NOMO-1 treated with dmso at 0.1 percent for 144 hours (cell line): Measurements from ENCODE around the gene CD74.

Experiments used
- DNase-seq: peaks from one replicate; lab custom pipeline; 2025; ENCODE audit not compliant: unreplicated experiment; lab: John Stamatoyannopoulos, UW

The CD74 gene

DNA sequence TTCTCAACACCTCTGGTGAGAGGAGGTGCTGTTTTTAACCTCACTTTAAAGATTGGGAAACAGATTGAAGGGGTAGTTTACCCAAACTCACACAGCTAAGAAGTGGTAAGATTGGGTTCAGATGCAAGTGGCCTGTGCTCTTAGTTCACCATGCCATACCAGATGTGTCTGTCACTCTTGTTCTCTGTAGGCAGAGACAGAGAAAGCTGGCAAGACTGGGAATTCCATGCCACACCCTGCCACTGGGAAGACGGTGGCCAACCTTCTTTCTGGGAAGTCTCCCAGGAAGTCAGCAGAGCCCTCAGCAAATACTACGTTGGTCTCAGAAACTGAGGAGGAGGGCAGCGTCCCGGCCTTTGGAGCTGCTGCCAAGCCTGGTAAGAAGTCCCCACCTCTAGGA, 44.2 kb downstream of the CD74 start:
- DNase-seq = no peak

DNA sequence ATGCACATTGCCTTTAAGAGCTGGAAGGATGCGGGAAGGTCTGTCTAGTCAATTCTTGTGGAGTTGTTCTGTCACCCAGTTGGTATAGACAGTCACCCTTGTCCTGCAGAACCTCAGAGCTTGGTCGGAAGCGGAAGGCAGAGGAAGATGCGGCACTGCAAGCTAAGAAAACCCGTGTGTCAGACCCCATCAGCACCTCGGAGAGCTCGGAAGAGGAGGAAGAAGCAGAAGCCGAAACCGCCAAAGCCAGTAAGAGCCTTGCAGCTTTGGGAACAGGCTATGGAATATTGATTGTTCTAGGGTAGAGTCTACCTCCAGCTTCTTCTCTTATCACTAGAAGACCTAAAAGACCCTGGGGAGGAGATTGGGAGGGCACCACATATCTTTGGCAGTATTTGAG, 48.7 kb downstream of the CD74 start:
- DNase-seq = no peak

DNA sequence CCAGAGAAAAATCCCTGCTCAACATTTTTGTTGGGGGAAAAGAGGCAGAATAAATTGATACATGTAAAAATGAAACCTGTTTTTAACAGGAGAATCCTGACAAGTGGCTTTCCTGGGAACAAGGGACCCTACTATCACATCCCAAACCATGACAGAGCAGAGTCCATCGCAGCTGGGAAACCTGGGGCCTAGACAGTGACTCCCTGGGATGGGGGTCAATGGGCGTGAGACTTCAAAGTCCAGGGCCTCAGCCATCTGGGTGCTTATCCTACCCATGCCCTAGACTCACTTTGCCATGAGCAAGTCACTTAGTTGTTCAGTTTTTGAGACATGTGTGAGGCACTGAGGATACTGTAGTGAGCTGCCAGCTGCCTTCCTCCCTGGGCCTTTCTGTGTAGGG, 49.5 kb downstream of the CD74 start:
- DNase-seq = no peak

GRCh38 chr5:150361301-150361700, 51.4 kb downstream of the CD74 start:
- DNase-seq = no peak

DNA sequence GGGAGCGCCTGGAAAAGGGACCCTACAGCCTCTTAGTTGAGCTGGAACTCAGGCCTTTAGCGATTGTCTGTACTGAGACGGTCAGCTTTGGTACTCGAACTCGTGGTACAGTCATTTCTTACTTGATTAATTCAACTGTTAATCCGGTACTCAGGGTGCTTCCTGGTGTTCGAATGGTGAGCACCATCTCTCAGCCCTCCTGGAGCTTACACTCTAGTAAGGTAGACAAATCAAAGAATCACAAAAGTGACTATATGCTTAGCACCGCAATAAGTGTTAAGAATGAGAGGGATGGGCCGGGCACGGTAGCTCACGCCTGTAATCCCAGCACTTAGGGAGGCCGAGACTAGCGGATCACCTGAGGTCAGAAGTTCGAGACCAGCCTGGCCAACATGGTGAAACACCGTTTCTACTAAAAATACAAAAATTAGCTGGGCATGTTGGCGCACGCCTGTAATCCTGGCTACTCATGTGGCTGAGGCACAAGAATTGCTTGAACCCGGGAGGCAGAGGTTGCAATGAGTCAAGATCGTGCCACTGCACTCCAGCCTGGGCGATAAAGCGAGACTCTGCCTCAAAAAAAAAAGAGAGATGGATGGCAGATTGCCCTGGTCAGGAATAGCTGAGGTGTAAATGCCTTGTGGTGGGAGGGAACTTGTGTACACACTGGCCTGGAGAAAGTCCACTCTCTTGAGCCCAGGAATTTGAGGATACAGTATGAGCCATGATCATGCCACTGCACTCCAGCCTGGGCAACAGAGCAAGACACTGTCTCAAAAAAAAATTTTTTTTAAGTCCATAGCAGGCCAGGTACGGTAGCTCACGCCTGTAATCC, 54.2 kb downstream of the CD74 start:
- DNase-seq = no peak

DNA sequence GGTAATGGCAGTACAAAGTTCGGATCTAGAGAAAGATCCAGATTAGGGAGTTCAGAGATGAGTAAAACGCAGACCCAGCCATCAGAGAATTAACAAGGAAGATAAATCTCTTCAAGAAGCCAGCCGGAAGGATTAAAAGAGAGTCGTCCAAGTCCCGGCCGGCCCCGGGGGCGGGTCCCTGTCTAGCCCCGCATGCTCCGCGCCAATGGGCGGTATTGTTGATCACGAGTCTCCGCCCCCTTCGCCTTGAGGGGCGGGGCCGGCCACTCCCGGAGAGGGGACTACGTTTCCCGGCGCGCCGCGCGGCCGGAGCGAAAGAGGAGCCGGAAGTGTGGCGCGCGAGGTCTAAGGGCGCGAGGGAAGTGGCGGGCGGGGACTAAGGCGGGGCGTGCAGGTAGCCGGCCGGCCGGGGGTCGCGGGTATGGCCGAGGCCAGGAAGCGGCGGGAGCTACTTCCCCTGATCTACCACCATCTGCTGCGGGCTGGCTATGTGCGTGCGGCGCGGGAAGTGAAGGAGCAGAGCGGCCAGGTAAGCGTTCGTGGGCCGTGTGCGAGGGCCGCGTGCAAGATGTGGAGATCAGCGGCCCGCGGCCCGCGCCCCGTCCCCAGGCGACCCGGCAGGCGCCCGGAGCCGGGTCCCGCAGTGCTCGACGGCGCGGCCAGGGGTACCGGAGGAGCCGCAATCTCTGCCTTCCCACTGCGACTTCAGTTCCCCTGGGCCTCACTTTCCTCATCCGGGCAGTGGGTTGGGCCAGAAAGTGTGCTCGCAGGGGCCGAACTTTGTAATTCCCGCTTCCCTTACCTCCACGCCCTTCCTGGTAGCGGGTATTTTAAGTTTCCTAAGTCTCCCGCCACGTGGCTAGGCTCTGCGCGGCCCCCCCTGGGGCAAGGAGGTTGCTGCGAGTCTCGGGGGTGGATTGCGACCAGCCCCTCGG, 55.1 kb downstream of the CD74 start, which contains the start of gene TCOF1:
TSS of gene TCOF1 (plus strand) at position 372 of the 935 bp plus-strand sequence. CDS start at position 422, 50 bp downstream.
- peak; percentile 93 for DNase-seq

GRCh38 chr5:150356575-150357294, 56.0 kb downstream of the CD74 start:
- DNase-seq = no peak

GRCh38 chr5:150355791-150356190, 56.9 kb downstream of the CD74 start:
- DNase-seq = no peak

GRCh38 chr5:150353032-150353675, 59.6 kb downstream of the CD74 start:
- DNase-seq = no peak

GRCh38 chr5:150352244-150353031, 60.3 kb downstream of the CD74 start:
- no peak for DNase-seq
